ENCODE results near the gene FAM216A. TPM values are rescaled to one million over a fixed set of nuclear protein-coding genes. Genes with fewer than 3 reads are reported as not detected.

FAM216A gene
- total and polyA plus RNA-seq, 2 experiments from 2014 or later = 11.5 to 25.2 TPM

GRCh38 chr12:110466791-110467190, 1.9 kb upstream of the FAM216A start:
- 59 to 69% methylated on average over 2 to 5 of the region's 5 CpGs for WGBS, 2 experiments (ENCODE audit: low coverage in 1 of 2, low lambda C conversion rate in 2 of 2, missing lambda C conversion rate in 2 of 2)
- Histone ChIP-seq H3K79me2 (ENCODE audit: insufficient read depth) (peaks cover 52% of the 10 kb centered on the region), H3K9me3 (ENCODE audit: low read depth) (no peaks in the 10 kb centered on the region), H3K36me3 (ENCODE audit: low read depth) (0 out of 2 replicates have a peak, but pooled peaks cover 3% of the 10 kb centered on the region), H4K20me1 (ENCODE audit: insufficient read depth) (no peaks in the 10 kb centered on the region), H3K4me1 (ENCODE audit: insufficient read depth) (peaks cover 10% of the 10 kb centered on the region; the same call in 1 of the 2 replicates), H3K4me2 (ENCODE audit: unreplicated experiment) (peak overlapping the region; percentile 98), H3K9me2 (ENCODE audit: insufficient read depth) (no peaks in the 10 kb centered on the region), H2AFZ (0 out of 2 replicates have a peak overlapping the region, but pooled peaks have one; percentile 90), H3K9ac (peak overlapping the region; percentile 90), H3K4me3 (peak overlapping the region; percentile 88), H3F3A (ENCODE audit: insufficient read depth) (no peaks in the 10 kb centered on the region), H3K27me3 (replicated peaks; ENCODE audit: insufficient read depth) (no peaks in the 10 kb centered on the region), H3K27ac (no peak overlapping the region)
- DNase-seq = no peak
- in situ Hi-C loops (cut with MboI) = no loop called here
- TF ChIP-seq EZH2phosphoT487 (IDR thresholded peaks at IDR 0.05; ENCODE audit: insufficient read depth, low read depth) = no peak
- TF ChIP-seq EZH2 (IDR thresholded peaks at IDR 0.05; ENCODE audit: insufficient read depth, poor library complexity, severe bottlenecking) = no peak

- Histone ChIP-seq H3K4me1 (ENCODE audit: insufficient read depth) (peaks cover 10% of the 10 kb centered on the region; the same call in 1 of the 2 replicates), H2AFZ (peak overlapping the region; percentile 90), H3K9me2 (ENCODE audit: insufficient read depth) (no peaks in the 10 kb centered on the region), H3K9me3 (ENCODE audit: low read depth) (no peaks in the 10 kb centered on the region), H3K27ac (peak overlapping the region; percentile 50), H3K9ac (peak overlapping the region; percentile 90), H3F3A (ENCODE audit: insufficient read depth) (no peaks in the 10 kb centered on the region), H3K4me3 (peak overlapping the region; percentile 88), H3K79me2 (ENCODE audit: insufficient read depth) (peaks cover 60% of the 10 kb centered on the region), H3K27me3 (replicated peaks; ENCODE audit: insufficient read depth) (no peaks in the 10 kb centered on the region), H4K20me1 (ENCODE audit: insufficient read depth) (no peaks in the 10 kb centered on the region), H3K4me2 (ENCODE audit: unreplicated experiment) (peak overlapping the region; percentile 98), H3K36me3 (ENCODE audit: low read depth) (0 out of 2 replicates have a peak, but pooled peaks cover 3% of the 10 kb centered on the region)
- 1 to 3% methylated on average over 10 to 15 of the region's 15 CpGs for WGBS, 2 experiments (ENCODE audit: low coverage in 1 of 2, low lambda C conversion rate in 2 of 2, missing lambda C conversion rate in 2 of 2)
- TF ChIP-seq EZH2 (IDR thresholded peaks at IDR 0.05; ENCODE audit: insufficient read depth, poor library complexity, severe bottlenecking) = no peak
- TF ChIP-seq EZH2phosphoT487 (IDR thresholded peaks at IDR 0.05; ENCODE audit: insufficient read depth, low read depth) = no peak
- no peak for DNase-seq
- in situ Hi-C loops (cut with MboI) = no loop called here
Observed at GRCh38 chr12:110467847-110468213, 815 bp upstream of the FAM216A start.

GRCh38 chr12:110475426-110475825, 6.8 kb downstream of the FAM216A start:
- DNase-seq = no peak
- H4K20me1 ChIP-seq (ENCODE audit: insufficient read depth) = no peaks in the 10 kb centered on the region
- H3F3A ChIP-seq (ENCODE audit: insufficient read depth) = no peaks in the 10 kb centered on the region
- H3K4me3 ChIP-seq = no peak overlapping the region
- peaks cover 1% of the 10 kb centered on the region; the same call in 1 of the 2 replicates for H3K36me3 ChIP-seq (ENCODE audit: low read depth)
- no peak overlapping the region for H3K9ac ChIP-seq
- in situ Hi-C loops (cut with MboI) = no loop called here
- no peaks in the 10 kb centered on the region for H3K27me3 ChIP-seq (replicated peaks; ENCODE audit: insufficient read depth)
- H3K27ac ChIP-seq = no peak overlapping the region
- H3K4me2 ChIP-seq (ENCODE audit: unreplicated experiment) = no peak overlapping the region
- no peaks in the 10 kb centered on the region for H3K4me1 ChIP-seq (ENCODE audit: insufficient read depth)
- peaks cover 22% of the 10 kb centered on the region for H3K79me2 ChIP-seq (ENCODE audit: insufficient read depth)
- H3K9me2 ChIP-seq (ENCODE audit: insufficient read depth) = no peaks in the 10 kb centered on the region
- TF ChIP-seq EZH2phosphoT487 (IDR thresholded peaks at IDR 0.05; ENCODE audit: insufficient read depth, low read depth) (no peak), EZH2 (IDR thresholded peaks at IDR 0.05; ENCODE audit: insufficient read depth, poor library complexity, severe bottlenecking) (no peak)
- H2AFZ ChIP-seq = no peak overlapping the region
- H3K9me3 ChIP-seq (ENCODE audit: low read depth) = no peaks in the 10 kb centered on the region
- WGBS, 2 experiments (ENCODE audit: low coverage in 1 of 2, low lambda C conversion rate in 2 of 2, missing lambda C conversion rate in 2 of 2) = 93 to 98% methylated on average over 7 of the region's 7 CpGs

GRCh38 chr12:110498984-110499706, 30.5 kb downstream of the FAM216A start:
- Histone ChIP-seq H3K4me3 (peak overlapping the region; percentile 32), H2AFZ (no peak overlapping the region), H3K9me2 (ENCODE audit: insufficient read depth) (no peaks in the 10 kb centered on the region), H3K79me2 (ENCODE audit: insufficient read depth) (peaks cover 70% of the 10 kb centered on the region), H3K36me3 (ENCODE audit: low read depth) (peaks cover 25% of the 10 kb centered on the region), H3K9ac (0 out of 2 replicates have a peak overlapping the region, but pooled peaks have one; percentile 4), H3K4me2 (ENCODE audit: unreplicated experiment) (peak overlapping the region; percentile 31), H3K27ac (peak overlapping the region; percentile 46), H3K27me3 (replicated peaks; ENCODE audit: insufficient read depth) (no peaks in the 10 kb centered on the region), H3K9me3 (ENCODE audit: low read depth) (no peaks in the 10 kb centered on the region), H4K20me1 (ENCODE audit: insufficient read depth) (no peaks in the 10 kb centered on the region), H3F3A (ENCODE audit: insufficient read depth) (peaks cover 39% of the 10 kb centered on the region), H3K4me1 (ENCODE audit: insufficient read depth) (peaks cover 26% of the 10 kb centered on the region)
- 12 to 17% methylated on average over 4 of the region's 4 CpGs for WGBS, 2 experiments (ENCODE audit: low coverage in 1 of 2, low lambda C conversion rate in 2 of 2, missing lambda C conversion rate in 2 of 2)
- in situ Hi-C loops (cut with MboI) = no loop called here
- TF ChIP-seq EZH2 (IDR thresholded peaks at IDR 0.05; ENCODE audit: insufficient read depth, poor library complexity, severe bottlenecking) (no peak), EZH2phosphoT487 (IDR thresholded peaks at IDR 0.05; ENCODE audit: insufficient read depth, low read depth) (0 out of 2 replicates have a peak, but pooled peaks have one; percentile 57)
- peak; percentile 69 for DNase-seq
